HG03457 (cell line): Measurements from ENCODE around the gene PRDM11.

ENCODE experiments used
- ATAC-seq: cut with Tn5 transposase; IDR thresholded peaks from one replicate; pipeline ENCODE4 v1.9.1; 2021; ENCODE audit warnings: moderate number of reproducible peaks; ENCODE audit not compliant: unreplicated experiment

The PRDM11 gene

GRCh38 chr11:45141171-45141570 lies 5.3 kb upstream of the PRDM11 start:
- ATAC-seq: peak; percentile 65

- no peak for ATAC-seq
These were observed 4.8 kb upstream of the PRDM11 start for GRCh38 chr11:45141631-45142030.

DNA sequence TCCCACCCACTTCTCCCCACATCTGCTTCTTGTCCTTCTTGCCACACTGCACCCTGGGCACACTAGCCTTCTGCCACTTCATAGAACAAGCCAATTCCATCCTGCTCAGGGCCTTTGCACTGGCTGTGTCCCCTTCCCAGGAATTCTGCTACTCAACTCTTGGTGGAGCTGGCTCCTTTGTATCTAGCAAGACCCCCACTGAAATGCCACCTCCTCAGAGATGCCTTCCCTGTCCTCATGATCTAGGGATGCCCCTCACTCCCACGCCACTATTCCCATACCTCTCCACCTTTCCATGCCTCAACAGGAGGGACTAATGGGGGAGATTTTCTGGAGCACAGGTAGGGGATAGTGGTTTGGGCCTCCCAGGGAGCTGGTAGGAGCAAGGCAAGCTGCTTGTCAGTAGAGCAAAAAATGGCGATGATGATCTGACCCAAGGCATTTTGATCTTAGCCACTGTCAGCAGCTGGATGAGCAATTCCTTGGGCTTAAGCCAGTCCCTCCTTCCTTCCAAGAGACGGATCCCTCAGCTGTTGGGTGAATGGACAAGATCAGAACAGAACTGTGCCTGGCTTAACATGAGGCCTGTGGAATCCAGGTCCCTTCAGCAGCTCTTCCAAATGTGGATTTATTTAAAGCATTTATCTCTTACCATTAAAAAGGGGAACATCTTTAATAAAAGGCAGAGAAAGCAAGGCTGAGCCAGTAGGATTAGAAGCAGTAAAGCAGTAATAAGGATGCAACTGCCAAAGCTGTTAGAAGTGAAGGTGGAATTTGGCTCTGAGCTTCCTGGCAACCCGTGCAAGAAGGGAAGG lies 4.0 kb upstream of the PRDM11 start:
- no peak for ATAC-seq

GRCh38 chr11:45143494-45143893 lies 2.9 kb upstream of the PRDM11 start:
- no peak for ATAC-seq

DNA sequence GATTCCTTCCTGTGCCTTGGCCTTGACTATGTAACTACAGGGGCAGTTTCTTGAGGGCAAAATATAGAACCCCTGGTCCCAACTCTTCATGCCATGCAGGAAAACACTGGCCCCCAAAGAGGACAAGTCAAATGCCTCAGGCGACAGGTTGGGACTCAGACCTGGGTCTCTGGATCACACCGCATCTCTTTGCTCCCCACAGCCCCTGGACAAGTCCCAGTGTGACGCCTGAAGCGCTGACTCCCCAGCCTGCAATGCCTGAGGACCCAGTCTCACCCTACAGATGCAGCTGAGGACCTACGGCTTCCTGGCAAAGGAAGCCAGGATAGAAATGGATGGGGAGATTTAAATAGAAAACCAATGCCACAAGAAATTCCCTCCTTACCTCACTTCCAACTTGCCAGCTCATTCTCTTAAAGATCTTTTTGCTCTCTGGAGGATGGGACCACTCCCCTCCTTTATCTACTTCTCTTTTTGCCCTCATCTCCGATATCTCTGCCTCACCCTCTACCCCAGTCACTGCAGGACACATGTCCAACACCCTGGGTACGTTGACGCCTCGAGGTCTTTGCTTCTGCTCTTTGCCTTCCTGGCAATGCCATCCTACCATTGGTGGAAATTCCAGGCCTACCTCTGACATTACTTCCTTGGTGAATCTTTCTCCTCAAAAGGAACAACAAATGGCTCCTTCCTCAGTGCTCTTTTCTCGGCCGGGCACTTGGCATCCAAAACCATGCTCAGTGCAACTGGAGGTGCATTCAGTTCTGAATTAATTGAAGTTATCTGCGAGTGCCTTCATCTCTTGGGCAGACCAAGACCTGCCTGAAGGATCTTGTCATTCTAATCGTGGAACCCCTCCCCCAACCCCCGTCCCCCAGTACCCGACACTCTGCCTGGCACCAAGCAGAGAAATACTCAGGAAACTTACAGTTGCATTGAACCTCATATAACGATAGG lies 2.0 kb upstream of the PRDM11 start:
- no peak for ATAC-seq

GRCh38 chr11:45145083-45145378 lies 1.4 kb upstream of the PRDM11 start:
- ATAC-seq: no peak

GRCh38 chr11:45145379-45146071 lies 914 bp upstream of the PRDM11 start:
- ATAC-seq: no peak

GRCh38 chr11:45147017-45147728 lies 734 bp downstream of the PRDM11 start:
- peak; percentile 93 for ATAC-seq

GRCh38 chr11:45147891-45148675 lies 1.6 kb downstream of the PRDM11 start:
- no peak for ATAC-seq

GRCh38 chr11:45149483-45150056 lies 3.1 kb downstream of the PRDM11 start:
- ATAC-seq: no peak

- no peak for ATAC-seq
These were observed 3.9 kb downstream of the PRDM11 start for GRCh38 chr11:45150301-45150700.

DNA sequence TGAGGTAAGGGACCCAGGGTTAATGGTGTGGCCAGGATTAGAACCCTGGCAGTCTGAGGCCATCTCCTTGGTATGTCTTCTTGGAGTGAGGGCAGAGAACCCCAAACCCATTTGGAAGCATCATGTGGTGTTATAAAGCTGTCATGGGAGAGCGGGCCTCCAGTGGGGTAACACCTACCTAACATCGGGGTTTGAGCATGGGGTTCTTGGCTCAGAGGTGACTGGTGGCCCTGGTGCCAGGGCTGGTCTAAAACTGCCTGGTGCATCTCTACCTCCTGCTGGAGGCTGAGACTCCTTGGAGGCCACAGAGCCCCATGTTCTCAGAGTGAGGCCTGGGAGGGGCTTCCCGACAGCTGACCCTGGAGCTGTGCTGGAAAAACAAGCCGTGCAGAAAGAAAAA lies 4.5 kb downstream of the PRDM11 start:
- ATAC-seq: no peak

DNA sequence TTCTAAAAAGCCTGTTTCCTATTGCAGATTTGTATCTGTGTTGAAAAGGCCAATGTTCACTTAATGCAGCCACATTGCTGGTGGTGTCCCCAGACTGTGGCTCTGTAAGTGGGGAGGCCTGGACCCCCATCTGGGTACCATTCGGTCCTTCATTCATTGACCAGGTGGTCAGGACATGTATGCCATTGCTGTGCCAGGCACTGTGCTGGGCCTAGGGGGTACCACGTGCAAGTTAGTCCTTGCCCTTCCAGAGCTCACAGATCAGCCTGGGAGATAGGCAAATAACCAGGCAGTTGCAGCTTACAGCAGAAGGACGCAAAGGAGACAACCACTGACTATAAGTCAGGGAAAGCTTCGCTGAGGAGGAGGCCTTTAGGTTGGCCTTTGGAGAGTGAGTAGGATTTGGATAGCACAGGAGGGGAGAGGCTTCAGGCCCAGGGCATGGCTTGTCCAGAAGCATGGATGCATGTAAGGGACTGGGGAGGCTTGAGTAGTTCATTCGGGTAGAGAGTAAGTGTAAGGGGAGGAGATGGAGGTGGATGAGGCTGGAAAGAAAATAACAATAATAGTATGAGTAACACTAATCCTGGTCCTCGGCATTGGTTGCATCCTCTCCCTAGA lies 5.0 kb downstream of the PRDM11 start:
- ATAC-seq: no peak

DNA sequence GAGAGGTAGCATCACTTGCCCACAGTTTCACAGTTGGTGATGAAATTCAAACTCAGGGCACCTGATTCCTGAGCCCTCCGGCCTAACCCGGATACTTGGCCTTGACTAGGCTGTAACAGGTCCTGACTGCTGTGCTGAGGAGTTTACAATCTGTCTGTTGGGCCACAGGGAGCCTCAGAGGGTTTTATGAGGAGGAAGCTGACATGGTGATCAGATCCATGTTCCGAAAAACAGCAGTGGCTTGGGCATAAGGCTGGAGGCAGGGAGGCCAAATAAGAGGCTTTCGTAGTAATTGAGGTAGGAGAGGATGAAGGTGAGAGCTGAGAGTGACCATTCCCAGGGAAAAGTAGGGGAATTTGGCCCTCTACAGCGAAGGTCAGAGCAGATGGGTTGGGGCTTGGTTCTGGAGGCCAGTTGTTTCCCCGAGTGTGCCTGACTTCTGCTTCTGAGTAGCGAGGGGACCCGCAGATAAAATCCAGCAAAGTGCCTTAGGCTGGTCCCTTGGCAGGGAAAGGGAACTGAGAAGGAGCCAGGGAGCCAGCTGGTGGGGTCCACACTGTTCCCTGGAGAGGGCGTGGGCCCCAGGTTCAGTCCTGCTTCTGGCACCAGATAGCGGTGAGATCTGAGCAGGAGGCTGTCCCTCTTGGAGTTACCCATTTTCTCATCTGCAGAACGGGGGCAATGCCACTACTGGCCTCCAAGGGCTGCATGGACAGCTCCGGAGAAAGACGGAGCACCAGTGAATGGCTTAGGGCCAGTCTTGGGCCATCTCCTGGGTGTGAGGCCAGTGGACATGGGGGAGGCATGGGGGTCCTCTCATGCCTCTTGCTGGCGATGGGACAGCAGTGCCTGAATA lies 6.5 kb downstream of the PRDM11 start:
- no peak for ATAC-seq

DNA sequence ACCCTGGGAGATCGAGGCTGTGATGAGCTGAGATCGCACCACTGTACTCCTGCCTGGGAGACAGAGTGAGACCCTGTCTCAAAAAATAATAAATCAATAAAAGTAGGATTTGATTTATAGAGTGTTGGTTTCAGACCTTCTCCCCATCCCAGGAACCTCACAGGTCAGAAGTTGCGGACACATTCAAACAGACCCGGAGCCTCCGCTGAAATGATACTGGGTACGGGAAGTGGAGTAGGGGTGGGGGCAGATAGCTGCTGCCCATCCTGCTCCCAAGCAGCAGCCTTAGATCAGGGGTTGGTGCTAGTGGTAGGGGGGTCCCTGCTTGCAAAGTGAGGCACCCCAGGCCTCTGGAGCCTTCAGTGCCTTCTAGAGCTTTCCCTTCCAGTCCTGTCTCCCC lies 7.8 kb downstream of the PRDM11 start:
- ATAC-seq: no peak

DNA sequence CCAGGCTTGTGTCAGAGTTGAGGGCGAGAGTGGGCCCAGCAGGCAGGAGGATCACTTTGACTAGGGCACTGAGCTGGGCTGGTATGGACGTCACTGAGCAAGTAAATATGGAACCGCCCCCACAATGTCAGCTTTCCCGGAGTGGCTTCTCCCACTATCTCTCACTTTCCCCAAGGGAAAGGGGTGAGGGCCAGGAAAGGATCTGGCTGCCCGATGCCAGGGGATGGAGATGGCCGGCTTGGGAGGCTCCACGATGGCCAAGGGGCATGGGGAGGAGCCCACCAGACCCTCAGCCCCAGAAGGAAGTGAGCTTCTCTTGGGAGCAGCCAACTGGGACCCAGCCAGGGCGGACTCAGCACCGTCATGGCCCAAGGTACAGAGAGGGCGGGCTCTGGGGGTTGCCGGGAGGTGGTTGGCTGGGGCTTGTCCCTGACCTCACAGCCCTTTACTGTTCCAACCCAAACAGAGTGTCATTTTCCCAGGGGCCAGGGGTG lies 8.7 kb downstream of the PRDM11 start:
- ATAC-seq: no peak

DNA sequence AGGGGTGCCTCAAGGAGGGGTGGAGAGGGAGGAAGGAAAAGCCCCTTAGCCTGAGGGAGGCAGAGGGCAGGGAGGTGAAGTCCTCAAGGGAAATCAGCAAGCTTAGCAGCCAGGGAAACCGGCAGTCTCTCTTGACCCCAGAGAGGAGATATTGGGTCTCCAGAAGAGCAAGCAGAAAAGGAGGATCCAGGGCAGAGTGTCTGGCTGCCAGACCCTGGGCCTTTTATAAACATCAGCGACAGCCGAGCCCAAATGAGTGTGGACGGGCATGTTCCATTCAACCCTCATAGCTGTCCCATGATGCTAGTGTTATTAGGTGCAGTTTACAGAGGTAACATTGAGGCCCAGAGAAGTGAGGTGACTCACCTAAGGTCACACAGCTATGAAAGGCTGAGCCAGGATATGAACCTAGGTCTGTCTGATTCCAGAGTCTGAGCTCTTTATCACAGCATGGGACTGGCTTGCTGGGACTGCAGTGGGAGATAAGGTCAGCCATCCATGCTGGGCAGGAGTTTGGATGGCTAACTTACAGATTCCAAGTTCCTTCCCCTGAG lies 9.3 kb downstream of the PRDM11 start:
- ATAC-seq: no peak

GRCh38 chr11:45156201-45156600 lies 9.8 kb downstream of the PRDM11 start:
- ATAC-seq: no peak
